Activated CD8-positive, alpha-beta memory T cell treated with anti-CD3 and anti-CD28 coated beads, Interleukin-2, amount 10 ng/mL, durations not matched to agents 7 days and 5 days (primary cell): Measurements from ENCODE around the gene UIMC1. TPM values are rescaled to one million over a fixed set of nuclear protein-coding genes. Genes with fewer than 3 reads are reported as not detected.
"Not testable (repeated sequence)": the region's sequence is repeated elsewhere in the genome, so short reads cannot be mapped to it uniquely, and the experiment has no call there.

Experiments
- ATAC-seq: fragments of 150-1000 bp; cut with Tn5 transposase; one replicate; pipeline ENCODE4 v1.10.0; 2021; ENCODE audit warnings: moderate library complexity
- CTCF ChIA-PET: fragments of 350-600 bp; sonication (Branson Sonifier 250); formaldehyde crosslinking; loops from one replicate; lab custom pipeline; 2021; ENCODE audit warnings: antibody characterized with exemption; lab: Charles Lee
- DNase-seq: peaks from one replicate; pipeline ENCODE4 v3.0.0-alpha.2; 2020
- H3K27ac Mint-ChIP-seq: one replicate; pipeline ENCODE4 v1.8.0; 2021; ENCODE audit warnings: mild to moderate bottlenecking, mixed read lengths
- H3K27me3 Mint-ChIP-seq: one replicate; pipeline ENCODE4 v1.8.0; 2021; ENCODE audit warnings: mixed read lengths
- H3K36me3 Mint-ChIP-seq: one replicate; pipeline ENCODE4 v1.8.0; 2021; ENCODE audit warnings: mild to moderate bottlenecking, mixed read lengths
- H3K4me1 Mint-ChIP-seq: one replicate; pipeline ENCODE4 v1.8.0; 2021; ENCODE audit warnings: mixed read lengths
- H3K4me3 Mint-ChIP-seq: one replicate; pipeline ENCODE4 v1.8.0; 2021; ENCODE audit warnings: mild to moderate bottlenecking, moderate library complexity, mixed read lengths
- H3K9me3 Mint-ChIP-seq: one replicate; pipeline ENCODE4 v1.8.0; 2022; ENCODE audit warnings: low read depth, mixed read lengths
- total RNA-seq, 2 experiments: library from RNA; stranded (reverse); gene quantifications; one replicate each; pipeline ENCODE4 v1.2.3, GENCODE V29; 2021

Gene UIMC1
- 10 to 100 TPM; 50.1 to 56.0 TPM for total RNA-seq

DNA sequence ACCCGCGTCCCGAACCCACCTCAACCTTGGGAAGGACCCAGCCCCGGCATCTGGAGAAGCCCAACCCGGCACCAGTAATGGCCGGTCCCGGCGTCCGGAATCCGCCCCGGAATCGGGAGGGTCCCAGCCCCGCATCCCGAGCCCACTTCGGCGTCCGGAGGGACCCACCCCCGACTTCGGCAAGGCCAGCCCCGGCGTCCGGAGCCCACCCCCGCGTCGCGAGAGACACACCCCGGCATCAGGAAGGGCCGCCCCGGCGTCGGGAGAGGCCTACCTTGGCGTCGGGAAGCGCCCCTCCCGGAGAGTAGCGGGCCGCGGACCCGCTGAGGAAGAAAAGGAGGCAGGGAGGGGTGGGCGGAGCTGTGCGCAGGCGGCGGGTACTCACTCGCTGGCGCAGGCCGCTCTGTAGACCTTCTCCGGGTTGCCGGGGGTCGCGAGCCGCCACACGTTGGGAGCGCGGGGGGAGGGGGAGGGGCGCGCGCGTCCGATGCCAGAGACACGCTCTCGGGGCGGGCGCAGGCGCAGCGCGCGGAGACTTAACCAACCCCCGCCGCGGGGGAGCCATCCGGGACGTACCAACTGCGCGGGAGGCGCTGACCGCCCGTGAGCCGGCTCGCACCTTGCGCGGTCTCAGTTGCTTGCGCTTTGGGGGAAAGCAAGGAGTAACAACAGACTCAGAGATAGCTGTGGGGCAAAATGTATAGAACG lies at the start of gene UIMC1:
TSS of gene UIMC1 (minus strand) at position 515 of the 708 bp plus-strand sequence. CDS start 24,164 bp downstream, outside the sequence.
- peak; percentile 93 for DNase-seq
- H3K27ac Mint-ChIP-seq = peak within 1 kb of the TSS; percentile 97
- H3K4me3 Mint-ChIP-seq = peak within 1 kb of the TSS; percentile 92
- peak; percentile 93 for ATAC-seq
- CTCF ChIA-PET = interaction anchor here (0.7 to 3.1 kb wide), 7 partner anchors 10 to 345 kb away, joined by 3 to 23 read pairs (median 8); partner anchors contain the start of gene ZNF346
- peaks cover 5% of the 10 kb centered on the region for H3K36me3 Mint-ChIP-seq
- no peaks in the 10 kb centered on the region for H3K27me3 Mint-ChIP-seq
- no peaks in the 10 kb centered on the region for H3K9me3 Mint-ChIP-seq
- H3K4me1 Mint-ChIP-seq = peaks cover 32% of the 10 kb centered on the region

DNA sequence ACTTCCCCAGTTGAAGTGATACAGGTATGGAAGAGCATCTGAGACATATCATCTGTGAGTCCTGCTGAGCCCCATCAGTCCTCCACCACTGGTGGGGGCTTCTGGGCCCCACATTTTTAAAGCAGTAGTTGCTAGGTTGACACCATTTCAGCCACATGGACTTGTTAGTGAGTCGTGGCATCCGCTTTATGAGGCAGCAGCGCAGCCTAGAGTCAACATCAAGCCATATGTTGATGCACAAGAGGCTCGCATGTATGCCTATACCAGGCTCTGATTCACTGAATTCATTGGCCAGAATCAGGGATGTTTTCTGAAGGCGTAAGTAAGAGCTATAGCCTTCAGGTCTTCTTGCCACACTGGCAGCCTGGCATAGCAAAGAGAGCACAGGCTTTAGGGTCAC lies 42.7 kb upstream of the UIMC1 start:
- Mint-ChIP-seq H3K9me3 (no peaks in the 10 kb centered on the region), H3K27ac (no peak overlapping the region), H3K27me3 (no peaks in the 10 kb centered on the region), H3K4me3 (no peak overlapping the region), H3K36me3 (peaks cover 32% of the 10 kb centered on the region), H3K4me1 (peaks cover 2% of the 10 kb centered on the region)
- DNase-seq = no peak
- CTCF ChIA-PET = no interaction called here
- ATAC-seq = no peak

DNA sequence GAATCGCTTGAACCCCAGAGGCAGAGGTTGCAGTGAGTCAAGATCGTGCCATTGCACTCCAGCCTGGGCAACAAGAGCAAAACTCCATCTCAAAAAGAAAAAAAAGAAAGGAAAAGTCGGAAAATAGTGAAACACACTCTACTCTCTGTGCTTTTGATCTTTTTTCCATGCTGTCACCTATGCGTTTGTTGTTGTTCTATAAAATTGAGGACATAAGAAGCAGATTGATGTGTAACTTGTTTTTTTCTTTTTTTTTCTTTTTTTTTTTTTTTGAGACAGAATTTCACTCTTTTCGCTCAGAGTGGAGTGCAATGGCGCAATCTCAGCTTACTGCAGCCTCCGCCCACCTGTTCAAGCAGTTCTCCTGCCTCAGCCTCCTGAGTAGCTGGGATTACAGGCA lies 42.0 kb upstream of the UIMC1 start:
- H3K27ac Mint-ChIP-seq, H3K4me1 Mint-ChIP-seq, H3K9me3 Mint-ChIP-seq, H3K4me3 Mint-ChIP-seq, ATAC-seq, DNase-seq, H3K27me3 Mint-ChIP-seq, CTCF ChIA-PET: not testable (repeated sequence)
- peaks cover 34% of the 10 kb centered on the region for H3K36me3 Mint-ChIP-seq

DNA sequence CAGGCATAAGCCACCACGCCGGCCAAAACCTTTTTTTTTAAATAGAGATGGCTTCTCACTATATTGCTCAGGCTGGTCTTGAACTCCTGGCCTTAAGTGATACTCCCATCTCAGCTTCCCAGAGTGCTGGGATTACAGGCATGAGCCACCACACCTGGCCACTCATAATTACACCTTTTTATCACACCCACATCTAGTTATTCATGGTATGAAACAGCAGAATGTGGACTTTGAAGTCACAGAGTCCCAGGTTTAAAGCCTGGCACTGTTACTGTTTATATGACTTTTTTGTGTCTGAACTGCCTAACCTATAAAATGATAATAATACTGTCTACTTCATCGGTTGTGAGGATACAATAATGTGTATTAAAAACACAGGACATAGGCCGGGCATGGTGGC lies 39.1 kb upstream of the UIMC1 start:
- Mint-ChIP-seq H3K9me3 (no peaks in the 10 kb centered on the region), H3K27me3 (no peaks in the 10 kb centered on the region), H3K36me3 (peaks cover 30% of the 10 kb centered on the region), H3K27ac (no peak overlapping the region), H3K4me3 (no peak overlapping the region), H3K4me1 (peaks cover 2% of the 10 kb centered on the region)
- no peak for DNase-seq
- CTCF ChIA-PET = interaction anchor here (0.6 kb wide), 1 partner anchor 19 kb away, joined by 5 read pairs; no protein-coding TSS in a partner anchor
- ATAC-seq = no peak

DNA sequence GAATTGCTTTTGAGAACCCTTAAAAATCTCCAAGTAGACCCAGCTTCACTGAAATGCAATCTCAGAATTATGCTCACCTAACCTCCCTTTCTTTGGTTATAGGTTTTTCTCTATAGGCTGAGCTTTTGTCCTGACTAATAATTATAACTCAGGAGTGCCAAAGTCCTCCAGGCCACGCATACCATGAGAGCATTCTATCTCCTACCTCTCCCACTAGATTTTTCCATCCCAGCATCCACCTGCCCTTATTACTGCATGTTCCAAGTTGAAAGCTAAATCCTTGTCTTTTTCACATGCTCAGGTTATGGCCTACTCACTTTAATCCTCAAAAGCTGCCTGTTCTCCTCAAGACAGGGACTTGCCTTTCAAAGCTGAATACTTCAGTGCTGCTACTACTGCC lies 38.1 kb upstream of the UIMC1 start:
- Mint-ChIP-seq H3K27me3 (no peaks in the 10 kb centered on the region), H3K9me3 (no peaks in the 10 kb centered on the region), H3K4me3 (no peak overlapping the region), H3K27ac (no peak overlapping the region), H3K4me1 (peaks cover 2% of the 10 kb centered on the region), H3K36me3 (peaks cover 25% of the 10 kb centered on the region)
- DNase-seq = no peak
- CTCF ChIA-PET = interaction anchor here (1.5 kb wide), 1 partner anchor 27 kb away, joined by 5 read pairs; no protein-coding TSS in a partner anchor
- ATAC-seq = no peak

DNA sequence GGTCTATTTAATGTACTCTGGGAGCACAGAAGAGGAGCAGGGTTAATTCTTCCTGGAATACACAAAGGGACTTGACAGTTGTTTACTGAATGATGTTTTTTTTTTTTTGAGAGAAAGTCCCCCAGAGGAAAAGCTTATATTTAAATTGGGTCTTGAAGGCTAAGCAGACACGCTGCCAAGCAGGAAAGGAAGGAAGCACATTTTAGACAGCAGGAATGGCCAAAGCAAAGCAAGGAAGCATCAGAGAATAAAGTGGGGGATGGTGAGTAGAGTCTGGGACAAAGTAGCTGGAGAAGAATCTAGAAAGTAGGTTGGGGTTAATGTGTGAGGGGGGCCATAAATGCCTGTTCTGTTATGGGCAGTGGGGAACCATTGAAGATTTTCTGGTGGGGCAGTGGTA lies 37.4 kb upstream of the UIMC1 start:
- no peak overlapping the region for H3K27ac Mint-ChIP-seq
- no peak overlapping the region for H3K4me3 Mint-ChIP-seq
- no peak for DNase-seq
- H3K9me3 Mint-ChIP-seq = no peaks in the 10 kb centered on the region
- peaks cover 2% of the 10 kb centered on the region for H3K4me1 Mint-ChIP-seq
- H3K36me3 Mint-ChIP-seq = peaks cover 27% of the 10 kb centered on the region
- H3K27me3 Mint-ChIP-seq = no peaks in the 10 kb centered on the region
- no peak for ATAC-seq
- CTCF ChIA-PET = interaction anchor here (0.6 to 1.5 kb wide), 3 partner anchors 11 to 92 kb away, joined by 3 to 5 read pairs (median 5); no protein-coding TSS in a partner anchor

DNA sequence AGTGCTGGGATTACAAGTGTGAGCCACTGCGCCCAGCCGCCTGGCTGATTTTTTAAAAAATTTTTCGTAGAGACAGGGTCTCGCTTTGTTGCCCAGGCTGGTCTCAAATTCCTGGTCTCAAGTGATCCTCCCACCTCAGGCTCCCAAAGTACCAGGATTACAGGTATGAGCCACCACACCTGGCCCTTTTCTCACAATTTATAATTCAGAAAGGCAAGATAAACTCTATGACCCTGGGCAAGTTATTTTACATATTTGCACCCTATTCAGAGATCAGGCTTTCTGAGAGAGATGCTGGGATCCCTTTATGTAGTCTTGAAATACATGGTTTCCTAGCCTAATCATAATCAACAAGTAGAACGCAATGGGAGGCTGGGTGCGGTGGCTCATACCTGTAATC lies 36.5 kb upstream of the UIMC1 start:
- H3K4me1 Mint-ChIP-seq = peaks cover 2% of the 10 kb centered on the region
- CTCF ChIA-PET = interaction anchor here (0.6 to 1.2 kb wide), 2 partner anchors 10 to 93 kb away, joined by 3 to 5 read pairs; no protein-coding TSS in a partner anchor
- H3K9me3 Mint-ChIP-seq = no peaks in the 10 kb centered on the region
- DNase-seq = no peak
- no peak for ATAC-seq
- no peak overlapping the region for H3K27ac Mint-ChIP-seq
- H3K36me3 Mint-ChIP-seq = peaks cover 25% of the 10 kb centered on the region
- no peak overlapping the region for H3K4me3 Mint-ChIP-seq
- H3K27me3 Mint-ChIP-seq = no peaks in the 10 kb centered on the region

DNA sequence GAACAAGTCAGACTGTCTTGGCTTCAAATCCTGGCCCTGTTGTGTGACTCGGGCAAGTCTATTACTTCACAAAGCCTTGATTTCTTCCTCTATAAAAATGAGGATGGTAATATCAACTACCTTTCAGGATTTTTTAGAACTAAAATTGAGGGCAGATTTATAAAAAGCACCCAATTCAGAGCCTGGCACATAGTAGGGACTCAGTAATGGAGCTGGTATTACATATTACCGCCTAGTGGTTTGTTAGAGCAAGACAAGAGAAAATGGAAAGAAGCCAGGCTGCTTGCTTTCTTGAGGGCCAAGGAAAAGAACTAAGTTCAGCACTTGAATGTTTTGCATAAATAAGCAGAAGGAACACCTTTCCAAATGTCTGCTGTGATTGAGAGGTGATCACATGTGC lies 35.4 kb upstream of the UIMC1 start:
- H3K9me3 Mint-ChIP-seq = no peaks in the 10 kb centered on the region
- no peak overlapping the region for H3K4me3 Mint-ChIP-seq
- DNase-seq (no peak), ATAC-seq (no peak)
- peaks cover 20% of the 10 kb centered on the region for H3K36me3 Mint-ChIP-seq
- no peaks in the 10 kb centered on the region for H3K4me1 Mint-ChIP-seq
- H3K27me3 Mint-ChIP-seq = no peaks in the 10 kb centered on the region
- H3K27ac Mint-ChIP-seq = no peak overlapping the region
- CTCF ChIA-PET = interaction anchor here (1.0 kb wide), 2 partner anchors 30 to 384 kb away, joined by 3 to 4 read pairs; no protein-coding TSS in a partner anchor

DNA sequence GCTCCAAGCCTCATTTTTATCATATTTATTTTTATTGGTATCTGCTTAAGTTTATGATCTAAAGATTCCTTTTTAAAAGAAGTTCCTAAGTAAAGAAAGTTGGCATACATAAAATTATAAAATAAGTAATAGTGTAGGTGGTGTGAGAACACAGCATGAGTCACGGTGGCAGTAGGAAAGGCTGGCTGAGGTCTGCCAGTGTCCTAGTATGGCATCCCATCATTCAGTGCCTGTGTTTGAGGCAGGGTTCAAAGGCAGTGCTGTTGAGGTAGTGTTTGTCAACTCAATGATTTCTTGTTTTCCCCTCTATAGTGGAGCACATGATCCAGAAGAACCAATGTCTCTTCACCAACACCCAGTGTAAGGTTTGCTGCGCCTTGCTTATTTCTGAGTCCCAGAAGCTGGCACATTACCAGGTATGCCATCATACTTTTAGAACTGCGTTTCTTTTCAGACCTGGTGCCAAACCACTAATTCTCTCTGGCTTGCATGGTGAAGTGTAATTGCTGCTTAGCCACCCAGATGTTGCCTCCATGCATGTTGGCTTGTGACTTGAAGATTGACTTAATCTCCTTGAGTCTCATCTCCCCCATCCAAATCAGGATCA lies 34.3 kb upstream of the UIMC1 start:
- Mint-ChIP-seq H3K27me3 (no peaks in the 10 kb centered on the region), H3K4me3 (no peak overlapping the region), H3K4me1 (peaks cover 7% of the 10 kb centered on the region), H3K9me3 (no peaks in the 10 kb centered on the region), H3K27ac (no peak overlapping the region), H3K36me3 (peaks cover 21% of the 10 kb centered on the region)
- no peak for DNase-seq
- ATAC-seq = no peak
- CTCF ChIA-PET = interaction anchor here (1.0 kb wide), 2 partner anchors 31 to 383 kb away, joined by 3 to 4 read pairs; no protein-coding TSS in a partner anchor

DNA sequence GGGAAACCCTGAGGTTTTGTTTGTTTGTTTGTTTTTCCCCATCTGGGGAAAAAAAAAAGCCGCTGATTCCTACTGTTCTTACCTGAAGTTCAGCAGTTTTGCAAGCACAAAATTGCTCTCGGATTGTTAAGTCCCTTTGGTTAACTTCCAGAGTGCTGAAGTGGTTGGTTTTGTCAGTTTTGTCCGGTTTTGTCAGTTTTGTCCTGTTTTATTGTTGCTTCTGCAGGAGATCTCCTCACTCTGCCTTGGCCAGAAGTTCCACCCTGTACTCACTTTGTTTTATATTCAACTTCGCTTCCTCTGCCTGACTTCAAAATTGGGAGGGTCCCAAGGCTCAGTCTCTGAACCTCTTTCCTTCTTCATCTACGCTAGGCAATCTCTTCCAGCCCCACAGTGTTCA lies 30.3 kb upstream of the UIMC1 start:
- ATAC-seq (no peak), DNase-seq (no peak)
- Mint-ChIP-seq H3K4me3 (no peak overlapping the region), H3K4me1 (peaks cover 9% of the 10 kb centered on the region), H3K36me3 (peaks cover 23% of the 10 kb centered on the region), H3K27ac (no peak overlapping the region), H3K27me3 (no peaks in the 10 kb centered on the region), H3K9me3 (no peaks in the 10 kb centered on the region)
- CTCF ChIA-PET = no interaction called here

DNA sequence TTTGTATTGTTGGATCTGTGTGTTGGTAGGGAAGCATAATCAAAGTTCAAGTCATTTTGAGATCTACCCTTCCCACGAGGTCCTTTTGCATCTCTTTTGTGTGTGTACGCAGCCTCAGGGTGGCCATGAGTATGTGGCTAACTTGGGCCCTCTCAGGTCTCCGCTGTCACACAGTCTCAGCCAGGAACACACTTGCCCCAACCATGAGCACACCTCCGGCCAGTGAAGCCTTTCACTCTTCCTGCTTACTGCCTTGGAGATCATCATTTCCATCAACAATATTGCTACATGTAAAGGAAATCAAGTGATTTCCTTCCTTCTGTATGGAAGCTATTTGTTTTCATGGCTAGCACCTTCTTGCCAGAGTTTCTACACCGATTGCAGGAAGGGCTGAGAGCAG lies 29.9 kb upstream of the UIMC1 start:
- ATAC-seq (no peak), DNase-seq (no peak)
- Mint-ChIP-seq H3K27ac (no peak overlapping the region), H3K4me3 (no peak overlapping the region), H3K36me3 (peaks cover 23% of the 10 kb centered on the region), H3K9me3 (peaks cover under 1% of the 10 kb centered on the region), H3K4me1 (peaks cover 12% of the 10 kb centered on the region), H3K27me3 (no peaks in the 10 kb centered on the region)
- CTCF ChIA-PET = interaction anchor here (1.1 kb wide), 1 partner anchor 36 kb away, joined by 3 read pairs; no protein-coding TSS in a partner anchor

DNA sequence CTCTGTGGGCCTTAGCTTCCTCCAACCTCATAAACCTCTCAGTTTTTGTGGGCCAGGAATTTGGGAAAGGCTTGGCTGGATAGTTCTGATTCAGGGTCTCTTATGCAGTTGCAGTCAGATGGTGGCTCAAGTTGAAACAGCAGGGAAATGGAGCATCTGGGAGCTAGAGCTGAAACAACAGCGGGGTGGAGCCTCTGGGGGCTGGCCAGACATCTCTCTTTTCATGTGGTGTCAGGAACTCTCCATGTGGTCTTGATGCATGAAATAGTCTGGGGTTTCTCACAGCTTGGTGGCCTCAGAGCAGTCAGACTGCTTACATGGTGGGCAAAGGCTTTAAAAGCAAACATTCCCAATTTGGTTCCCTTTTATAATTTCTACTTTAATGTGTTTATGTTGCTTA lies 29.4 kb upstream of the UIMC1 start:
- peaks cover 3% of the 10 kb centered on the region for H3K9me3 Mint-ChIP-seq
- CTCF ChIA-PET = interaction anchor here (1.1 kb wide), 1 partner anchor 36 kb away, joined by 3 read pairs; no protein-coding TSS in a partner anchor
- DNase-seq = no peak
- H3K4me1 Mint-ChIP-seq = peaks cover 15% of the 10 kb centered on the region
- ATAC-seq = no peak
- no peaks in the 10 kb centered on the region for H3K27me3 Mint-ChIP-seq
- peaks cover 23% of the 10 kb centered on the region for H3K36me3 Mint-ChIP-seq
- H3K4me3 Mint-ChIP-seq = no peak overlapping the region
- no peak overlapping the region for H3K27ac Mint-ChIP-seq

DNA sequence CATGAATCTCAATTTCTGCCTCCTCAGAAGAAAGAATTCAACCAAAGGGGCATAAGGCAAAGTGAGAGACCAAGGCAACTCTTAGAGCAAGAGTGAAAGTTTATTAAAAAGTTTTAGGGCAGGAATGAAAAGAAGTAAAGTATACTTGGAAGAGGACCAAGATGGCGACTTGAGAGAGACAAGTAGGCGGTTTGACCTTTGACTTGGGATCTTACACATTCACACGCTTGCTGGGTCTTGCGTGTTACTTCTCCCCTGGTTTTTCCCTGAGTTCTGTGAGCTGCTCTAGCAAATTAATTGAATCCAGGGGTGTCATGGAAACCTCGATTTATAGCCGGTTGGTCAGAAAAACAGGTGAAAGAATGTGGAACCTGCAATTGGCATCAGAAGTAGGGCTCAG lies 22.9 kb upstream of the UIMC1 start:
- Mint-ChIP-seq H3K4me3 (no peak overlapping the region), H3K9me3 (peaks cover 3% of the 10 kb centered on the region), H3K4me1 (peaks cover 18% of the 10 kb centered on the region), H3K36me3 (peaks cover 43% of the 10 kb centered on the region), H3K27ac (no peak overlapping the region), H3K27me3 (no peaks in the 10 kb centered on the region)
- DNase-seq (no peak), ATAC-seq (no peak)
- CTCF ChIA-PET = no interaction called here
